OCI-LY3 (cell line): ENCODE results near the gene CACNA1B.

Experiments
- H2AFZ ChIP-seq: fragments of 200-600, 300-600 bp; shearing (Covaris generic); 2 replicates; pipeline ENCODE4 v1.6.0; 2014; ENCODE audit warnings: antibody characterized with exemption, low read depth, low read length
- H3K27ac ChIP-seq: fragments of 200-600, 300-600 bp; sonication (generic); 2 replicates; pipeline ENCODE4 v1.5.1; 2014; ENCODE audit warnings: mild to moderate bottlenecking, low read length, moderate library complexity, mixed read lengths
- H3K27me3 ChIP-seq: fragments of 200-600, 300-600 bp; sonication (generic); 2 replicates; pipeline ENCODE4 v1.6.1; 2014; ENCODE audit warnings: low read depth, low read length, mixed read lengths
- H3K36me3 ChIP-seq: fragments of 200-600, 300-600 bp; sonication (generic); replicated peaks from 2 replicates; pipeline ENCODE3; 2014; ENCODE audit warnings: low read depth, low read length, mixed read lengths
- H3K4me1 ChIP-seq: fragments of 300-600, 200-600 bp; sonication (generic); 2 replicates; pipeline ENCODE4 v1.6.1; 2014; ENCODE audit warnings: low read length, mixed read lengths
- H3K4me2 ChIP-seq: fragments of 200-600, 300-600 bp; sonication (generic); 2 replicates; pipeline ENCODE4 v1.6.1; 2014; ENCODE audit warnings: low read length, mixed read lengths
- H3K4me3 ChIP-seq: fragments of 300-600, 200-600 bp; sonication (generic); 2 replicates; pipeline ENCODE4 v1.5.1; 2014; ENCODE audit warnings: antibody characterized with exemption, mild to moderate bottlenecking, low read length, moderate library complexity
- H3K79me2 ChIP-seq: fragments of 300-600, 200-600 bp; shearing (Covaris generic); 2 replicates; pipeline ENCODE4 v1.6.1; 2014; ENCODE audit warnings: mild to moderate bottlenecking, low read length, mixed read lengths
- H3K9ac ChIP-seq: fragments of 300-600, 200-600 bp; shearing (Covaris generic); 2 replicates; pipeline ENCODE4 v1.6.0; 2014; ENCODE audit warnings: mild to moderate bottlenecking, low read length, moderate library complexity
- H3K9me3 ChIP-seq: fragments of 200-600, 300-600 bp; shearing (Covaris generic); 2 replicates; pipeline ENCODE4 v1.6.1; 2014; ENCODE audit warnings: low read length, mixed read lengths; ENCODE audit not compliant: insufficient read depth
- H4K20me1 ChIP-seq: fragments of 200-600, 300-600 bp; sonication (generic); 2 replicates; pipeline ENCODE4 v1.6.1; 2016; ENCODE audit warnings: low read length, mixed read lengths; ENCODE audit not compliant: insufficient read depth
- CTCF ChIP-seq: fragments of 200-600, 300-600 bp; sonication (generic); IDR thresholded peaks from 2 replicates; pipeline ENCODE4 v1.5.1; 2014; ENCODE audit warnings: antibody characterized with exemption, low read length, low read depth
- EZH2phosphoT487 ChIP-seq: fragments of 200-600 bp; shearing (Covaris generic); IDR thresholded peaks from 2 replicates; pipeline ENCODE4 v1.6.1; 2018; ENCODE audit warnings: antibody characterized with exemption, mixed run types, low read depth

Gene CACNA1B

DNA sequence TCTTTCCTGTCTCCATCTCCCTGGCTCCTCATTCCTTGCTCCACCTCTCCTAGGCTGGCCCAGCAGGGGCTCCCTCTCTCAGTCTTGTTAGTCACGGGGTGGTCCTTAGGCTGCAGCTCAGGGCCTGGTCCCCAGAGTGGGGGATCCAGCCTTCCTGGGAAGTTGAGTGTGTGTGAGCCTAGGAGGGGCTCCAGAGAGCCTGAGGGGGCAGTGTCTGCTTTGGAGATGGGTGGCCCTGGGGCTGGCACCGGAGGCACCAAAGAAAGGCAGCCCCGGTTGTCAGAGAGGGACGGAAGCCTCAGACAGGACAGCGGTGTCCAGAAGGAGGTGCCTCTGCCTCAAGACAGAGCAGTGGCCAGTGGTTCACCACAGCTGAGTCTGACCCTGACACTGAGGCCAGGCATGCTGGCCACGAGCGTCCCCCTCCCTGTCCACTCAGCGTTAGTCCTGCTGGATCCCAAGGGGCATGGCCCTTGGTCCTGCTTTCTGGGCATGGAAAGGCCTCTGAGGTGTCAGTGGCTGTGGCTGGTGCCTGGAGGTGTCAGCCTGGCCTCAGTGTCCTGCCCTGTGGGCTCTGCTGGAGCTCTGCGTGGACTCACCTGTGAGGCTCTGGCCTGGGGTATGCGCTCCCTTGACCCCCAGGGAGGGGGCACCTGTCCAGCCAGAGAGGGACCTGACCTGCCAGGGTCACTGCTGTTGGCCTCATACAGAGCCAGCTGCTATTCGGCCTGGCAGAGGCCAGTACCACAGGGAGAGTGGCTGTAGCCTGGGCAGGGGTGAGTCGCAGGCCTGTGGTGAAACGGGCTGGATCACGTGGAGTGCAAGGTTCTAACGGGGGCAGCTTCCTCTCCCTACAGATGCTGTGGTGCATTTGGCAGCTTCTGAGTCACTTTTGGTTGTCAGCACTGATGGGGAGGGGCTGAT, 130.6 kb downstream of the CACNA1B start:
- H3K9me3 ChIP-seq = no peaks in the 10 kb centered on the region
- no peak overlapping the region for H3K4me2 ChIP-seq
- TF ChIP-seq CTCF (no peak), EZH2phosphoT487 (no peak)
- H3K79me2 ChIP-seq = no peaks in the 10 kb centered on the region
- no peaks in the 10 kb centered on the region for H3K27me3 ChIP-seq
- H3K27ac ChIP-seq = no peak overlapping the region
- peaks cover 26% of the 10 kb centered on the region for H4K20me1 ChIP-seq
- no peak overlapping the region for H3K4me3 ChIP-seq
- no peak overlapping the region for H3K9ac ChIP-seq
- no peak overlapping the region for H2AFZ ChIP-seq
- peaks cover 44% of the 10 kb centered on the region for H3K36me3 ChIP-seq
- H3K4me1 ChIP-seq = no peaks in the 10 kb centered on the region

GRCh38 chr9:138009016-138009802, 131.6 kb downstream of the CACNA1B start:
- TF ChIP-seq CTCF (no peak), EZH2phosphoT487 (no peak)
- H3K79me2 ChIP-seq = no peaks in the 10 kb centered on the region; the same call in 1 of the 2 replicates
- H3K4me3 ChIP-seq = no peak overlapping the region
- no peak overlapping the region for H2AFZ ChIP-seq
- no peak overlapping the region for H3K27ac ChIP-seq
- peaks cover 32% of the 10 kb centered on the region for H4K20me1 ChIP-seq
- no peaks in the 10 kb centered on the region for H3K9me3 ChIP-seq
- no peaks in the 10 kb centered on the region for H3K4me1 ChIP-seq
- no peak overlapping the region for H3K4me2 ChIP-seq
- no peaks in the 10 kb centered on the region for H3K27me3 ChIP-seq
- no peak overlapping the region for H3K9ac ChIP-seq
- H3K36me3 ChIP-seq = peaks cover 48% of the 10 kb centered on the region

- H2AFZ ChIP-seq = no peak overlapping the region
- no peaks in the 10 kb centered on the region for H3K9me3 ChIP-seq
- peaks cover 49% of the 10 kb centered on the region for H3K36me3 ChIP-seq
- no peak overlapping the region for H3K4me2 ChIP-seq
- TF ChIP-seq EZH2phosphoT487 (no peak), CTCF (no peak)
- H3K4me3 ChIP-seq = no peak overlapping the region
- no peak overlapping the region for H3K9ac ChIP-seq
- no peaks in the 10 kb centered on the region for H3K27me3 ChIP-seq
- peaks cover 40% of the 10 kb centered on the region for H4K20me1 ChIP-seq
- no peaks in the 10 kb centered on the region for H3K4me1 ChIP-seq
- H3K79me2 ChIP-seq = no peaks in the 10 kb centered on the region; the same call in 1 of the 2 replicates
- H3K27ac ChIP-seq = no peak overlapping the region
Observed at GRCh38 chr9:138009803-138010690, 132.5 kb downstream of the CACNA1B start.
